Stimulated activated CD8-positive, alpha-beta memory T cell treated with anti-CD3 and anti-CD28 coated beads, Interleukin-7, amount 100 ng/mL, for 24 hours (primary cell): Measurements from ENCODE around the gene S100PBP.

ENCODE experiments used
- DNase-seq: peaks from one replicate; pipeline ENCODE4 v3.0.0-alpha.2; 2020; ENCODE audit warnings: low read depth

The S100PBP gene

GRCh38 chr1:32888134-32888533, 70.7 kb downstream of the S100PBP start:
- no peak for DNase-seq

- DNase-seq = no peak
Observed at GRCh38 chr1:32888677-32889420, 71.4 kb downstream of the S100PBP start.

- DNase-seq = no peak
Observed at GRCh38 chr1:32889731-32890278, 72.4 kb downstream of the S100PBP start.

- no peak for DNase-seq
Observed at GRCh38 chr1:32890516-32891240, 73.2 kb downstream of the S100PBP start.

GRCh38 chr1:32891241-32891570, 73.8 kb downstream of the S100PBP start:
- DNase-seq = no peak

GRCh38 chr1:32891630-32892029, 74.2 kb downstream of the S100PBP start:
- no peak for DNase-seq

GRCh38 chr1:32892368-32893197, 75.1 kb downstream of the S100PBP start:
- DNase-seq = no peak

GRCh38 chr1:32893198-32894018, 76.0 kb downstream of the S100PBP start:
- no peak for DNase-seq

- no peak for DNase-seq
Observed at GRCh38 chr1:32894019-32894600, 76.7 kb downstream of the S100PBP start.

- no peak for DNase-seq
Observed at GRCh38 chr1:32894681-32895080, 77.2 kb downstream of the S100PBP start.

- no peak for DNase-seq
Observed at GRCh38 chr1:32895325-32896215, 78.1 kb downstream of the S100PBP start.

- DNase-seq = no peak
Observed at GRCh38 chr1:32896451-32896850, 79.0 kb downstream of the S100PBP start.

GRCh38 chr1:32897082-32898049, 79.9 kb downstream of the S100PBP start:
- DNase-seq = no peak

GRCh38 chr1:32898056-32898455, 80.6 kb downstream of the S100PBP start:
- DNase-seq = no peak

- no peak for DNase-seq
Observed at GRCh38 chr1:32898958-32899357, 81.5 kb downstream of the S100PBP start.

GRCh38 chr1:32899586-32900296, 82.3 kb downstream of the S100PBP start:
- no peak for DNase-seq

- no peak for DNase-seq
Observed at GRCh38 chr1:32900371-32900955, 83.0 kb downstream of the S100PBP start.
